ENCODE results near the gene PBRM1.

Gene PBRM1

GRCh38 chr3:52703341-52703740 lies 17.6 kb upstream of the PBRM1 start:
- H3K4me3 ChIP-seq (ENCODE audit: low read depth, low read length) = no peak overlapping the region

GRCh38 chr3:52697632-52697965 lies 11.9 kb upstream of the PBRM1 start:
- TF ChIP-seq CTCF (IDR thresholded peaks at IDR 0.05; ENCODE audit: low read depth, low read length) = no peak

More at GRCh38 chr3:52703341-52703740, 17.6 kb upstream of the PBRM1 start:
- TF ChIP-seq CTCF (IDR thresholded peaks at IDR 0.05; ENCODE audit: low read depth, low read length) = no peak

DNA sequence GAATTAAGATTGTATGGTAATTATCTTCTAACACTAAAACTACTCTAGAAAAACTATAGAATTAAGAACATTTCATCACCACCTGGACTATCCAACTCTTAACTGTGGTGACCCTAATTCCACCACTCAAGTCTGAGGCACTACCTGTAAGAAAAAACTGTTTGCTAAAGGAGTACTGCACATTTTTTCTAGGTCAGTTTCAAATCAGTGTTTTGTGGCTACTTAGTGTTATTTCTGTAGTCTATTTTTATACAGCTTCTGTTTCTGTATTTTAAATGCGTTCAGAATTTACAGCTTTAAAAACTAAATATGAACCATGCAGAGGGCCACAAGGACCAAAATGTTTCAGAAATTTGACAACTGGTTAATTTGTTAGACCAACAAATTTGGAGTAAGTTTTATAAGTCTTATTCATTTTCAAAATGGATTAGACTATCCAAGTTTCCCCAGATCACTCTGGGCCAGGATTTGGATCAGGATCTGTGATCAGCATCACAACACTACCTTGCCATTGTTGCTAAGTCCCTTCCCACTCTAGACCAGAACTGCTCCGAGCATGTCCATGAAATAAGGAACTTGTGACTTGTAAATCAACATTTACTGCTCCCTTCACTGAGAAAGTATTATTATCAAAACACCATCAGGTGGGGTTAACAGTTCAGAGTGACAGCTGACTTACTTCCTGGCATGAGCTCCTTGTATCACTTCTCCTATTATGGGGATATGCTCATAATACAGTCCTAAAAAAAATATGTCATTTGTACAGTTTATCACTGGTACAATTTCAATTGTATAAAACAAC lies 11.3 kb upstream of the PBRM1 start:
- no peak for TF ChIP-seq CTCF (IDR thresholded peaks at IDR 0.05; ENCODE audit: low read depth, low read length)
- H3K4me3 ChIP-seq (ENCODE audit: low read depth, low read length) = no peak overlapping the region

More at GRCh38 chr3:52697632-52697965, 11.9 kb upstream of the PBRM1 start:
- H3K4me3 ChIP-seq (ENCODE audit: low read depth, low read length) = no peak overlapping the region

- no peak overlapping the region for H3K4me3 ChIP-seq (ENCODE audit: low read depth, low read length)
- TF ChIP-seq CTCF (IDR thresholded peaks at IDR 0.05; ENCODE audit: low read depth, low read length) = no peak
Measured at GRCh38 chr3:52695798-52696671, 10.3 kb upstream of the PBRM1 start.

- no peak for TF ChIP-seq CTCF (IDR thresholded peaks at IDR 0.05; ENCODE audit: low read depth, low read length)
- no peak overlapping the region for H3K4me3 ChIP-seq (ENCODE audit: low read depth, low read length)
Measured at GRCh38 chr3:52694528-52695189, 8.9 kb upstream of the PBRM1 start.

- H3K4me3 ChIP-seq (ENCODE audit: low read depth, low read length) = no peak overlapping the region
Measured at GRCh38 chr3:52693071-52693470, 7.4 kb upstream of the PBRM1 start.

More at GRCh38 chr3:52693071-52693470, 7.4 kb upstream of the PBRM1 start:
- TF ChIP-seq CTCF (IDR thresholded peaks at IDR 0.05; ENCODE audit: low read depth, low read length) = no peak
